ENCODE results near the gene FAM83C. TPM values are rescaled to one million over a fixed set of nuclear protein-coding genes. Genes with fewer than 3 reads are reported as not detected.
A peak's percentile ranks its signal among the peaks of the same experiment; 100 is the strongest.

FAM83C gene
- total and polyA plus RNA-seq, 10 of the 15 experiments (the other 5 are each of a cell fraction or from before 2014, with no cell fraction given) = not detected

DNA sequence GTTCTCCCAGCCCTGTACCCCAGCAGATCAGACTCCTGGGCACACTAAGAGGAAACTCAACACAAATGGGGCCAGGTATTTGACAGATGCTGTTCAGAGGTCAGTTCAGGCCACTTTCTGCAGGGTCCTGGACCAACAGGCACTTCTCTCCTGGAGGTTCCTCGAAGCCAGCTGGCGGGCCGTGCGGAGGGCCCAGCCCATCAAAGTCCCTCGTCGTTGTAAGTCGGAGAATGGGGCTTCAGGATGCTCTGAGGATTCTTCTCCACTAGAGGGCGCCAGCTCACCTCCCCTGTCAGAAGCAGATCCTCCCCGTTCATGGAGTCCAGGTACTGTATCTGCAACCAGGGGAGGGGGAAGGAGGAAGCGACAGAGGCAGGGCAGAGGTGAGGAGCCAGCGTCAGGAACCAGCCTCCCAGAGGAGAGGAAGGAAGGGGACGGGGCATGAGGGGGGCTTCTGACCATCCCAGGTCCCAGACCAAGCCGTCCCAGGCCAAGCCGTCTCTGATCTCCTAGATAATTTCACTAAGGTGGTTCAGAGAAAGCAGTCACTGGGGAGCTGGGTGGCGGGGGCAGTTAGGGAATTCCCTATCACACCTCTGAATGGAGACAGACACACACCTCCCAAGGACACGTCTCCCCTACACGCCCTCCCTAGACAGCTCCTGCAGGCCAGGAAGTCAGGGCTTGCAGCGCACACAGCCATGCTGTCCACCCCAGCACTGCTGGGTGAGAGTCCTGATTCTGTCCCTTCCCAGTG is 11.7 kb upstream of the FAM83C start (continued):
- no peak; the same call in 2 of the 3 replicates for TF ChIP-seq POU2F2 (IDR thresholded peaks at IDR 0.05; ENCODE audit: borderline replicate concordance, low read depth, low read length)
- TF ChIP-seq YBX1 (IDR thresholded peaks at IDR 0.05) = no peak
- no peak for TF ChIP-seq KAT2A (conservative IDR thresholded peaks at IDR 0.05; ENCODE audit: control insufficient read depth, low read depth, low read length)
- TF ChIP-seq YY1 (IDR thresholded peaks at IDR 0.05; ENCODE audit: low read depth, low read length) = peak; percentile 79; the same call in 1 of the 2 replicates
- TF ChIP-seq MTA3 (IDR thresholded peaks at IDR 0.05; ENCODE audit: borderline replicate concordance, low read length) = no peak
- TF ChIP-seq SREBF1 (IDR thresholded peaks at IDR 0.05; ENCODE audit: low read length) = no peak
- no peak for TF ChIP-seq STAT1 (conservative IDR thresholded peaks at IDR 0.05)
- no peak for TF ChIP-seq GATAD2B (conservative IDR thresholded peaks at IDR 0.05; ENCODE audit: low read depth)
- no peak for TF ChIP-seq ZBED1 (IDR thresholded peaks at IDR 0.05; ENCODE audit: borderline replicate concordance)
- TF ChIP-seq RBBP5 (conservative IDR thresholded peaks at IDR 0.05) = no peak
- TF ChIP-seq NBN (IDR thresholded peaks at IDR 0.05) = 0 out of 2 replicates have a peak, but pooled peaks have one; percentile 34
- TF ChIP-seq TBL1XR1 (IDR thresholded peaks at IDR 0.05; ENCODE audit: low read depth, low read length) = no peak
- TF ChIP-seq WRNIP1 (IDR thresholded peaks at IDR 0.05; ENCODE audit: borderline replicate concordance, low read depth, low read length) = no peak
- TF ChIP-seq ASH2L (IDR thresholded peaks at IDR 0.05; ENCODE audit: borderline replicate concordance, low read depth) = no peak
- TF ChIP-seq ETV6 (conservative IDR thresholded peaks at IDR 0.05 in 1 of 2, IDR thresholded peaks at IDR 0.05 in 1 of 2; ENCODE audit: borderline replicate concordance in 1 of 2, low read depth in 1 of 2) = no peak
- TF ChIP-seq, protein P1, sequence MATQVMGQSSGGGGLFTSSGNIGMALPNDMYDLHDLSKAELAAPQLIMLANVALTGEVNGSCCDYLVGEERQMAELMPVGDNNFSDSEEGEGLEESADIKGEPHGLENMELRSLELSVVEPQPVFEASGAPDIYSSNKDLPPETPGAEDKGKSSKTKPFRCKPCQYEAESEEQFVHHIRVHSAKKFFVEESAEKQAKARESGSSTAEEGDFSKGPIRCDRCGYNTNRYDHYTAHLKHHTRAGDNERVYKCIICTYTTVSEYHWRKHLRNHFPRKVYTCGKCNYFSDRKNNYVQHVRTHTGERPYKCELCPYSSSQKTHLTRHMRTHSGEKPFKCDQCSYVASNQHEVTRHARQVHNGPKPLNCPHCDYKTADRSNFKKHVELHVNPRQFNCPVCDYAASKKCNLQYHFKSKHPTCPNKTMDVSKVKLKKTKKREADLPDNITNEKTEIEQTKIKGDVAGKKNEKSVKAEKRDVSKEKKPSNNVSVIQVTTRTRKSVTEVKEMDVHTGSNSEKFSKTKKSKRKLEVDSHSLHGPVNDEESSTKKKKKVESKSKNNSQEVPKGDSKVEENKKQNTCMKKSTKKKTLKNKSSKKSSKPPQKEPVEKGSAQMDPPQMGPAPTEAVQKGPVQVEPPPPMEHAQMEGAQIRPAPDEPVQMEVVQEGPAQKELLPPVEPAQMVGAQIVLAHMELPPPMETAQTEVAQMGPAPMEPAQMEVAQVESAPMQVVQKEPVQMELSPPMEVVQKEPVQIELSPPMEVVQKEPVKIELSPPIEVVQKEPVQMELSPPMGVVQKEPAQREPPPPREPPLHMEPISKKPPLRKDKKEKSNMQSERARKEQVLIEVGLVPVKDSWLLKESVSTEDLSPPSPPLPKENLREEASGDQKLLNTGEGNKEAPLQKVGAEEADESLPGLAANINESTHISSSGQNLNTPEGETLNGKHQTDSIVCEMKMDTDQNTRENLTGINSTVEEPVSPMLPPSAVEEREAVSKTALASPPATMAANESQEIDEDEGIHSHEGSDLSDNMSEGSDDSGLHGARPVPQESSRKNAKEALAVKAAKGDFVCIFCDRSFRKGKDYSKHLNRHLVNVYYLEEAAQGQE (IDR thresholded peaks at IDR 0.05; ENCODE audit: low read depth, low read length) = no peak
- TF ChIP-seq MTA2 (IDR thresholded peaks at IDR 0.05; ENCODE audit: low read depth) = 0 out of 2 replicates have a peak, but pooled peaks have one; percentile 9
- TF ChIP-seq ZNF274 (IDR thresholded peaks at IDR 0.05; ENCODE audit: insufficient read depth, insufficient read length) = no peak
- TF ChIP-seq ZNF384 (IDR thresholded peaks at IDR 0.05; ENCODE audit: borderline replicate concordance, low read depth, low read length) = no peak
- TF ChIP-seq, protein P2, sequence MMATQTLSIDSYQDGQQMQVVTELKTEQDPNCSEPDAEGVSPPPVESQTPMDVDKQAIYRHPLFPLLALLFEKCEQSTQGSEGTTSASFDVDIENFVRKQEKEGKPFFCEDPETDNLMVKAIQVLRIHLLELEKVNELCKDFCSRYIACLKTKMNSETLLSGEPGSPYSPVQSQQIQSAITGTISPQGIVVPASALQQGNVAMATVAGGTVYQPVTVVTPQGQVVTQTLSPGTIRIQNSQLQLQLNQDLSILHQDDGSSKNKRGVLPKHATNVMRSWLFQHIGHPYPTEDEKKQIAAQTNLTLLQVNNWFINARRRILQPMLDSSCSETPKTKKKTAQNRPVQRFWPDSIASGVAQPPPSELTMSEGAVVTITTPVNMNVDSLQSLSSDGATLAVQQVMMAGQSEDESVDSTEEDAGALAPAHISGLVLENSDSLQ (IDR thresholded peaks at IDR 0.05) = peak; percentile 43; the same call in 1 of the 2 replicates
- peak; percentile 92 for TF ChIP-seq RAD21 (IDR thresholded peaks at IDR 0.05; ENCODE audit: insufficient read depth, low read depth, low read length)
- no peak for TF ChIP-seq MEF2A (IDR thresholded peaks at IDR 0.05; ENCODE audit: insufficient read depth, low read depth, low read length)
- no peak for TF ChIP-seq EP300 (IDR thresholded peaks at IDR 0.05; ENCODE audit: borderline replicate concordance in 1 of 2, control insufficient read depth in 1 of 2, low read depth in 2 of 2, low read length in 2 of 2)
- TF ChIP-seq POLR2A (IDR thresholded peaks at IDR 0.05; ENCODE audit: low read depth, low read length) = no peak
- TF ChIP-seq, protein P3, sequence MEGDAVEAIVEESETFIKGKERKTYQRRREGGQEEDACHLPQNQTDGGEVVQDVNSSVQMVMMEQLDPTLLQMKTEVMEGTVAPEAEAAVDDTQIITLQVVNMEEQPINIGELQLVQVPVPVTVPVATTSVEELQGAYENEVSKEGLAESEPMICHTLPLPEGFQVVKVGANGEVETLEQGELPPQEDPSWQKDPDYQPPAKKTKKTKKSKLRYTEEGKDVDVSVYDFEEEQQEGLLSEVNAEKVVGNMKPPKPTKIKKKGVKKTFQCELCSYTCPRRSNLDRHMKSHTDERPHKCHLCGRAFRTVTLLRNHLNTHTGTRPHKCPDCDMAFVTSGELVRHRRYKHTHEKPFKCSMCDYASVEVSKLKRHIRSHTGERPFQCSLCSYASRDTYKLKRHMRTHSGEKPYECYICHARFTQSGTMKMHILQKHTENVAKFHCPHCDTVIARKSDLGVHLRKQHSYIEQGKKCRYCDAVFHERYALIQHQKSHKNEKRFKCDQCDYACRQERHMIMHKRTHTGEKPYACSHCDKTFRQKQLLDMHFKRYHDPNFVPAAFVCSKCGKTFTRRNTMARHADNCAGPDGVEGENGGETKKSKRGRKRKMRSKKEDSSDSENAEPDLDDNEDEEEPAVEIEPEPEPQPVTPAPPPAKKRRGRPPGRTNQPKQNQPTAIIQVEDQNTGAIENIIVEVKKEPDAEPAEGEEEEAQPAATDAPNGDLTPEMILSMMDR (IDR thresholded peaks at IDR 0.05 in 2 of 3, conservative IDR thresholded peaks at IDR 0.05 in 1 of 3; ENCODE audit: control insufficient read depth in 2 of 3, extremely low read depth in 1 of 3, insufficient read depth in 1 of 3, low read depth in 3 of 3, low read length in 3 of 3) = peak; percentile 93 to 94 (median 94)
